Activated CD8-positive, alpha-beta memory T cell treated with anti-CD3 and anti-CD28 coated beads for 48 hours (primary cell): ENCODE data around the gene SLC16A13.
"Not testable (repeated sequence)": the region's sequence is repeated elsewhere in the genome, so short reads cannot be mapped to it uniquely, and the experiment has no call there.

Experiments used
- DNase-seq, 3 experiments: peaks; one replicate each; pipeline ENCODE4 v3.0.0-alpha.2; 2020; ENCODE audit warnings: low read depth in 2 of 3, low spot score in 2 of 3

Gene SLC16A13

GRCh38 chr17:7026471-7027115 is 9.2 kb upstream of the SLC16A13 start:
- no peak for DNase-seq

- no peak for DNase-seq
These were observed 8.5 kb upstream of the SLC16A13 start for GRCh38 chr17:7027335-7027734.

GRCh38 chr17:7029096-7029495 is 6.7 kb upstream of the SLC16A13 start:
- no peak for DNase-seq

GRCh38 chr17:7029659-7030058 is 6.2 kb upstream of the SLC16A13 start:
- DNase-seq = peak in 1 of 3 experiments; percentile 10

GRCh38 chr17:7034955-7035590 is 742 bp upstream of the SLC16A13 start:
- no peak for DNase-seq

- DNase-seq = no peak
These were observed 2.4 kb downstream of the SLC16A13 start for GRCh38 chr17:7038025-7038862.

GRCh38 chr17:7039832-7040231 is 4.0 kb downstream of the SLC16A13 start:
- DNase-seq = no peak

GRCh38 chr17:7041607-7042500 is 6.0 kb downstream of the SLC16A13 start:
- no peak for DNase-seq

- peak in 1 of 3 experiments; percentile 18 for DNase-seq
These were observed 6.8 kb downstream of the SLC16A13 start for GRCh38 chr17:7042501-7043181.

GRCh38 chr17:7043182-7043496 is 7.3 kb downstream of the SLC16A13 start:
- peak in 1 of 3 experiments; percentile 22 for DNase-seq

- no peak for DNase-seq
These were observed 7.8 kb downstream of the SLC16A13 start, which contains the start of gene SLC16A11 for GRCh38 chr17:7043497-7044198. SLC16A11 (minus strand) TSS chr17:7044092; CDS start chr17:7043513, 579 bp downstream.

- DNase-seq = no peak
These were observed 9.8 kb downstream of the SLC16A13 start for GRCh38 chr17:7045492-7046126.

GRCh38 chr17:7046127-7046724 is 10.4 kb downstream of the SLC16A13 start:
- DNase-seq = peak in 1 of 3 experiments; percentile 14

- DNase-seq = not testable (repeated sequence)
These were observed 11.0 kb downstream of the SLC16A13 start for GRCh38 chr17:7046725-7047397.

GRCh38 chr17:7047566-7047965 is 11.8 kb downstream of the SLC16A13 start:
- no peak for DNase-seq

- DNase-seq = no peak
These were observed 13.2 kb downstream of the SLC16A13 start for GRCh38 chr17:7048968-7049367.

GRCh38 chr17:7050583-7050982 is 14.8 kb downstream of the SLC16A13 start:
- DNase-seq = not testable (repeated sequence)

GRCh38 chr17:7056386-7056785 is 20.6 kb downstream of the SLC16A13 start:
- DNase-seq = no peak
